ENCODE data around the gene LAMTOR4. TPM values are rescaled to one million over a fixed set of nuclear protein-coding genes. Genes with fewer than 3 reads are reported as not detected.

The LAMTOR4 gene
- total and polyA plus RNA-seq, 2 of the 13 experiments (the other 11 are each of a cell fraction or from before 2014, with no cell fraction given), result 115 to 118 TPM

GRCh38 chr7:100101016-100101862, 47.5 kb upstream of the LAMTOR4 start, which contains the start of the genes AP4M1 and MCM7 (continued):
- TF ChIP-seq KAT8 (CRISPR knock-in tag; IDR thresholded peaks at IDR 0.05) (peak; percentile 46), ATF7-NPFF (CRISPR knock-in tag; IDR thresholded peaks at IDR 0.05; ENCODE audit: low read depth) (peak; percentile 54; the same call in 1 of the 2 replicates), RNF2 (conservative IDR thresholded peaks at IDR 0.05; ENCODE audit: low read depth) (peak; percentile 66; the same call in 1 of the 2 replicates), RARA (CRISPR knock-in tag; IDR thresholded peaks at IDR 0.05) (no peak), SPEN (CRISPR knock-in tag; IDR thresholded peaks at IDR 0.05; ENCODE audit: low read depth) (peak; percentile 81), ZNF180 (CRISPR knock-in tag; IDR thresholded peaks at IDR 0.05; ENCODE audit: borderline replicate concordance, low read depth) (no peak), ZNF740 (CRISPR knock-in tag; IDR thresholded peaks at IDR 0.05) (no peak), ISX (CRISPR knock-in tag; conservative IDR thresholded peaks at IDR 0.05) (0 out of 2 replicates have a peak, but pooled peaks have one; percentile 13), HMGXB3 (CRISPR knock-in tag; IDR thresholded peaks at IDR 0.05; ENCODE audit: borderline replicate concordance) (peak; percentile 95), ZNF354B (CRISPR knock-in tag; IDR thresholded peaks at IDR 0.05) (no peak), REPIN1 (CRISPR knock-in tag; IDR thresholded peaks at IDR 0.05; ENCODE audit: borderline replicate concordance, low read depth) (peak; percentile 70), JUN (CRISPR knock-in tag; IDR thresholded peaks at IDR 0.05) (0 out of 2 replicates have a peak, but pooled peaks have one; percentile 22), SNAPC2 (CRISPR knock-in tag; IDR thresholded peaks at IDR 0.05) (peak; percentile 86), ZNF253 (CRISPR knock-in tag; IDR thresholded peaks at IDR 0.05; ENCODE audit: borderline replicate concordance) (peak; percentile 45; the same call in 1 of the 2 replicates), MAX (IDR thresholded peaks at IDR 0.05) (peak; percentile 85), BRD4 (CRISPR knock-in tag; IDR thresholded peaks at IDR 0.05) (no peak; the same call in 1 of the 2 replicates), ZC3H4 (CRISPR knock-in tag; IDR thresholded peaks at IDR 0.05; ENCODE audit: borderline replicate concordance) (no peak), THAP11 (CRISPR knock-in tag; IDR thresholded peaks at IDR 0.05) (peak; percentile 74), ARID5B (CRISPR knock-in tag; IDR thresholded peaks at IDR 0.05) (no peak)
